AG04449 (cell line): ENCODE measurements around the gene SPATA31D3.
"Not testable (repeated sequence)": the region's sequence is repeated elsewhere in the genome, so short reads cannot be mapped to it uniquely, and the experiment has no call there.

Experiments used
- CTCF ChIA-PET: fragments of 350-600 bp; formaldehyde crosslinking; extraction: SDS; loops from one replicate; lab custom pipeline; 2021; ENCODE audit warnings: antibody characterized with exemption; lab: Yijun Ruan, JAX
- POLR2A ChIA-PET: fragments of 400-600, 350-600 bp; formaldehyde crosslinking; extraction: SDS; loops from one replicate; lab custom pipeline; 2020; ENCODE audit warnings: antibody characterized with exemption, inconsistent platforms; lab: Yijun Ruan, JAX
- DNase-seq: peaks from one replicate; pipeline ENCODE4 v3.0.0-alpha.2; 2010; ENCODE audit warnings: low read depth, low spot score
- H3K4me3 ChIP-seq: 2 replicates; pipeline ENCODE4 v1.5.1; 2011; ENCODE audit warnings: low read depth, mild to moderate bottlenecking, control low read depth, low read length
- CTCF ChIP-seq: IDR thresholded peaks from one replicate; pipeline ENCODE4 v1.5.1; 2011; ENCODE audit warnings: mild to moderate bottlenecking, moderate library complexity, low read length, control low read depth, inconsistent platforms; ENCODE audit not compliant: insufficient read depth; ENCODE audit errors: missing control alignments

SPATA31D3 gene

DNA sequence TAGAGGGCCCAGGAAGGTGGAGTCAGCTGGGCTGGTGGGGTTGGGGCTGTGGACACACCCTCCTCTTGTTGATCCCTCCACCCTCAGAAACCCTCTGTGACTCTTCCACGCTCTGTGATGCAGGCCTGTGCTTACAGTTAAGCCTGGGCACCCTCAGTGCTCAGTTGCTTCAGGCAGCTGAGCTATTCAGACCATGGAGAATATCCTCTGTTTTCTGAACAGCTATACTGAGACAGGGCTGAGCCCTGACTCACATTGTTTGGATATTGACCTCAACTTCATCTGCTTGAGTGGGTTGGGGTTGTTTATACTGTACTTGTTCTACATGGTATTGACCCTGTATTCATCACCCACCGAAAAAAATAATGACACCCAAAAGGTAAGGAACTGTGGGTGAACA, at the start of gene SPATA31D3:
TSS of gene SPATA31D3 (plus strand) at position 108 of the 400 bp plus-strand sequence. CDS start at position 194, 86 bp downstream.
- POLR2A ChIA-PET, H3K4me3 ChIP-seq, CTCF ChIA-PET, DNase-seq: not testable (repeated sequence)

- no peak for TF ChIP-seq CTCF
- CTCF ChIA-PET: no interaction called here
- no peak for DNase-seq
- no peak overlapping the region for H3K4me3 ChIP-seq
- POLR2A ChIA-PET: no interaction called here
These were observed 49.4 kb upstream of the SPATA31D3 start for GRCh38 chr9:81893929-81894328.

DNA sequence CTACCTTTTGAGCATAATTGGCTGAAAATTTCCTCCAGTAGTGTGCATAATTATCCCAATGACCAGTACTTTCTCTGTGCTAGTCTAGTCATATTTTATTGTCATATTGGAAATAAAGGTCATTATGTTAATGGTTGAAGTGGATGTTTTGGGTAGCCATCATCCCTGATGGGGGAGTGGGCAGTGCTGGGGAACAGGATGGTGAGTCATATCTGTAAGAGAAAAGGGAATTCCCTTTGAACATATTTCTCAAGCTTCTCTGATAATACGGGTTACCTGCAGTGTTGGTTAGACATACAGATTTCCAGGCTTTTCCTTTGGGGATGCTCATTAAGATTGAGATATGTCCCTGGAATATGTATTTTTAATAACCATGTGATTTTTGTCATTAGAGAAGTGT, 48.4 kb upstream of the SPATA31D3 start:
- ChIA-PET POLR2A (no interaction called here), CTCF (no interaction called here)
- no peak for DNase-seq
- TF ChIP-seq CTCF: no peak
- H3K4me3 ChIP-seq: no peak overlapping the region

DNA sequence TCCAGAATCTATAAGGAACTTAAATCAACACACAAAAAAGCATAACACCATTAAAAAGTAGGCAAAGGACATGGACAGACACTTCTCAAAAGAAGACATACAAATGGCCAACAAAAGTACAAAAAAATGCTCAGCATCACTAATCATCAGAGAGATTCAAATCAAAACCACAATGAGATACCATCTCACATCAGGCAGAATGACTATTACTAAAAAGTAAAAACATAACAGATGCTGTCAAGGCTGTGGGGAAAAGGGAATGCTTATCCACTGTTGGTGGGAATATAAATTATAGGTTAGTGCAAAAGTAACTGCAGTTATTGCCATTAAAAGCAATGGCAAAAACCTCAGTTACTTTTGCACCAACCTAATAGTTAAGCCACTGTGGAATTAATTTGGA, 47.2 kb upstream of the SPATA31D3 start:
- ChIA-PET CTCF (no interaction called here), POLR2A (no interaction called here)
- TF ChIP-seq CTCF: no peak
- H3K4me3 ChIP-seq: no peak overlapping the region
- DNase-seq: no peak

DNA sequence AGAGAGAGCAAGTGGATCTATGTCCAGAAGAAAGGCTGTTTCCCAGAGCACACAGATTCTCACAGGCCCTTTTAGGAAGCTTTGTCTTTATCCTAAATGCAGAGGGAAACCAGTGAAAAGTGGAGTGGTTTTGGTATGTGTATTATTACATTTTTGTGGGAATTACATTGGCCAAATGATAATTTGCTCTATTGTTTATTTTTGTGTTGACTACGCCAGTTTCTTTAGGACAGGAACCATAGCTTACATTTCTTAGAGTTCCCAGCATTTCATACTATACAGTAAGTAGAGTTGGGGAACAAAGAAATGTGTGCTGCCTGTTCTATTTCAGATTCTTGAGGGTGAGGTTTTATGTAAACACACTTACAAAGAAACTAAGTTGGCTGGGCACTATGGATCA, 44.4 kb upstream of the SPATA31D3 start:
- no peak for TF ChIP-seq CTCF
- peak; percentile 46 for DNase-seq
- POLR2A ChIA-PET: no interaction called here
- CTCF ChIA-PET: interaction anchor here (1.8 kb wide), 1 partner anchor 9 kb away, joined by 5 read pairs; no protein-coding TSS in a partner anchor
- H3K4me3 ChIP-seq: no peak overlapping the region

- CTCF ChIA-PET: no interaction called here
- DNase-seq: peak; percentile 19
- no peak for TF ChIP-seq CTCF
- POLR2A ChIA-PET: no interaction called here
- no peak overlapping the region for H3K4me3 ChIP-seq
These were observed 41.1 kb upstream of the SPATA31D3 start for GRCh38 chr9:81902196-81902595.

DNA sequence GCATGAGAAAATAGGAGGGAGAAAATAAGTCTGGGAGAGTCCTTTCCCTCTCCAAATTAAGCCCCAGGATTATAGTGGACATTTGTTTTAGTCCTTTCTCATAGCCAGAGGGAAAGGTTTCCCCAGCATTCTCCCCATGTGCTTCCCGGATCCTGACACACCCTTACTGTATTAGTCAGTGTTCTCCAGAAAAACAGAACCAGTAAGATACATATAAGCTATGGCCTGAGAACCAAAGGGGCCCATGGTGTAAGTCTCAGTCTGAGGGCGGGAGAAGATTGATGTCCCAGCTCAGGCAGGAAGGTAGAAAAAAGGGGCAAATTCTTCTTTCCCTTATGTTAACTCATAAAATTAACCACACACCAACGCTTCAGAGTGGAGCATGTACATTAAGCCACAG, 40.7 kb upstream of the SPATA31D3 start:
- H3K4me3 ChIP-seq: no peak overlapping the region
- no peak for TF ChIP-seq CTCF
- DNase-seq: no peak
- POLR2A ChIA-PET: no interaction called here
- CTCF ChIA-PET: no interaction called here
